ENCODE measurements around the gene OPRL1. TPM values are rescaled to one million over a fixed set of nuclear protein-coding genes. Genes with fewer than 3 reads are reported as not detected.
A peak's percentile ranks its signal among the peaks of the same experiment; 100 is the strongest.

The OPRL1 gene
- total and polyA plus RNA-seq, 2 of the 8 experiments (the other 6 are each of a cell fraction or from before 2014, with no cell fraction given), result 0.63 to 0.98 TPM

DNA sequence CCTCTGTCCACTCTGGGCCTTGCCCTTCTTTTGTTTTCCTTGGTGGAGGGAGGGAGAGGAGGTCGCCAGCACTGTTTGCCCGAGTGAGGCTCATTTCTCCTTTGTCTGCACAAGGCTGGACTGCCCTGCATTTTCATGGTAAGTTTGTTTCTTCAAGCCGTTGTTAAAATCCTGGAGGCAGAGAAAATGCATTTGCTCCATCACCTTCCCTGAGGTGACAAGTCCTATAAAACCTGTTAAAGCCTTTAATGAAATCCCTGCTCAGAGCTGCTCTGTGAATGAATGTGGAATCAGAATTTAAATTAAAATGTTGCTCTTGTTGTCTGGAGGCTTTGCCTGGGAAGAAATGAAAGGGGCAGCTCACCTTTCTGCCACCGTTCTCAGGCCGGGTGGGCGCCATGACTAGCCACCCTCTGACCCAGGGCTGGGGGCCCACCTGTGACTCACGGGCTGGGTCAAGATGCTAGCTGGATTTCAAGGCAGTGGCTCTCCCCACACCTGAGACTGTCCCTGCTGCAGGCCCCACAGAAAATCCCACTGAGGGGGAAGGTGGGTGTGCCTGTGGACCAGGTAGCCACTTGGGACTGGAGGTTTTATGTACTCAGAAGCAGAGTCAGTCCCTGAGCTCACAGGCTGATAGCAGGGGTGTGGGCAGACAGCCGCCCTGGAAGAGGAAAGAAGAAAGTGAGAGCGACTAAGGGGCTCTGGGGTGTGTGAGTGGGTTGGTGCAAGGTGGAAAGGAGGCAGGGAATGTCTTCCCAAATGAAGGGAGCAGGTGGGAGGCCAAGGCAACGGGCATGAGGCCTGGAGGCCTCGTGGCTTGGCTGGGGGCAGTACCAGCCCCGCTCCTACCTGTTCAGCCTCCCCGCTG lies 60.4 kb downstream of the OPRL1 start:
- Histone ChIP-seq H2BK12ac (ENCODE audit: low read depth, low read length) (no peak overlapping the region), H4K20me1 (replicated peaks in 1 of 2; ENCODE audit: control insufficient read depth in 1 of 2, insufficient read depth in 2 of 2, low read length in 2 of 2) (no peaks in the 10 kb centered on the region), H2BK5ac (ENCODE audit: low read depth, low read length) (no peak overlapping the region; the same call in 1 of the 2 replicates), H2BK20ac (ENCODE audit: low read length) (no peak overlapping the region), H3K9ac (replicated peaks in 1 of 4; ENCODE audit: extremely low read depth in 1 of 4, low read depth in 3 of 4, low read length in 3 of 4) (no peak overlapping the region), H3K56ac (replicated peaks; ENCODE audit: insufficient read length, low read depth, low read length) (no peak overlapping the region), H3K27ac (ENCODE audit: low read depth, low read length) (no peak overlapping the region), H3K23me2 (ENCODE audit: low read depth, low read length) (no peaks in the 10 kb centered on the region), H2BK15ac (ENCODE audit: low read length) (no peak overlapping the region), H3K36me3 (ENCODE audit: control insufficient read depth in 2 of 4, insufficient read depth in 4 of 4, low read length in 3 of 4) (no peaks in the 10 kb centered on the region), H3K4me1 (replicated peaks in 1 of 4; ENCODE audit: control insufficient read depth in 3 of 4, insufficient read depth in 4 of 4, low read length in 3 of 4) (peaks cover 0 to 9% (median 5%) of the 10 kb centered on the region in 4 experiments; a peak in 5 of 7 replicates), H4K5ac (ENCODE audit: insufficient read length, low read depth, low read length) (no peak overlapping the region), H3K4me2 (ENCODE audit: insufficient read depth in 1 of 2, low read depth in 2 of 2, low read length in 2 of 2) (no peak overlapping the region), H2BK120ac (replicated peaks; ENCODE audit: low read depth, low read length) (no peak overlapping the region), H3K79me2 (ENCODE audit: control insufficient read depth in 1 of 2, insufficient read depth in 2 of 2, low read length in 2 of 2) (no peaks in the 10 kb centered on the region), H3K27me3 (replicated peaks in 1 of 4; ENCODE audit: control insufficient read depth in 3 of 4, extremely low read depth in 1 of 4, insufficient read depth in 3 of 4, low read length in 3 of 4) (no peaks in the 10 kb centered on the region), H4K91ac (replicated peaks; ENCODE audit: insufficient read length, low read length) (no peak overlapping the region), H2AK5ac (ENCODE audit: low read depth, low read length) (no peak overlapping the region), H3K23ac (ENCODE audit: insufficient read length) (no peak overlapping the region), H3K18ac (ENCODE audit: extremely low read depth, low read length) (no peak overlapping the region; the same call in 1 of the 2 replicates), H3K79me1 (ENCODE audit: low read depth, low read length) (no peaks in the 10 kb centered on the region), H2AFZ (ENCODE audit: low read length) (no peak overlapping the region), H3K4me3 (ENCODE audit: extremely low read depth in 1 of 4, insufficient read depth in 2 of 4, low read depth in 3 of 4, low read length in 4 of 4) (no peak overlapping the region), H4K8ac (ENCODE audit: extremely low read depth, insufficient read depth, low read length) (no peak overlapping the region; the same call in 1 of the 2 replicates), H3K4ac (replicated peaks; ENCODE audit: insufficient read length, low read depth, low read length) (no peak overlapping the region), H3K14ac (ENCODE audit: insufficient read length) (no peak overlapping the region), H3K9me3 (ENCODE audit: insufficient read depth in 2 of 2, low read depth in 1 of 2, low read length in 1 of 2) (peaks cover 13 to 14% of the 10 kb centered on the region in 2 experiments)
- POLR2A ChIA-PET (ENCODE audit: partially characterized antibody), result interaction anchor here (2.2 kb wide), 1 partner anchor 16 kb away, joined by 5 read pairs; no protein-coding TSS in a partner anchor
- peak in 1 of 2 experiments; percentile 43 for DNase-seq (ENCODE audit: low read depth in 1 of 2, low spot score in 2 of 2)
- FAIRE-seq, result no peak
- CTCF ChIA-PET (ENCODE audit: partially characterized antibody), result interaction anchor here (0.8 to 2.2 kb wide), 8 partner anchors 10 to 101 kb away, joined by 3 to 11 read pairs (median 4); no protein-coding TSS in a partner anchor
- 88% methylated on average over 13 of the region's 13 CpGs; no CpG with 5 or more reads in 1 of the 2 experiments for WGBS, 2 experiments (ENCODE audit: extremely low coverage in 1 of 2, insufficient coverage in 1 of 2, insufficient read length in 1 of 2, insufficient replicate concordance in 2 of 2, low coverage in 1 of 2, low lambda C conversion rate in 2 of 2, missing lambda C conversion rate in 1 of 2)
- no peak for TF ChIP-seq BCL11A (IDR thresholded peaks at IDR 0.05; ENCODE audit: low read depth in 2 of 2, low read length in 2 of 2)
- no peak for TF ChIP-seq EZH2 (IDR thresholded peaks at IDR 0.05; ENCODE audit: low read depth, low read length, severe bottlenecking)
- no peak for TF ChIP-seq SIRT6 (IDR thresholded peaks at IDR 0.05; ENCODE audit: low read length)
- TF ChIP-seq, protein P1, sequence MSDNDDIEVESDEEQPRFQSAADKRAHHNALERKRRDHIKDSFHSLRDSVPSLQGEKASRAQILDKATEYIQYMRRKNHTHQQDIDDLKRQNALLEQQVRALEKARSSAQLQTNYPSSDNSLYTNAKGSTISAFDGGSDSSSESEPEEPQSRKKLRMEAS (IDR thresholded peaks at IDR 0.05), result no peak
- TF ChIP-seq CTBP2 (IDR thresholded peaks at IDR 0.05; ENCODE audit: borderline replicate concordance, insufficient read depth, insufficient read length, low read length), result no peak
- TF ChIP-seq BRCA1 (IDR thresholded peaks at IDR 0.05; ENCODE audit: low read depth, low read length), result no peak
- TF ChIP-seq, protein P2, sequence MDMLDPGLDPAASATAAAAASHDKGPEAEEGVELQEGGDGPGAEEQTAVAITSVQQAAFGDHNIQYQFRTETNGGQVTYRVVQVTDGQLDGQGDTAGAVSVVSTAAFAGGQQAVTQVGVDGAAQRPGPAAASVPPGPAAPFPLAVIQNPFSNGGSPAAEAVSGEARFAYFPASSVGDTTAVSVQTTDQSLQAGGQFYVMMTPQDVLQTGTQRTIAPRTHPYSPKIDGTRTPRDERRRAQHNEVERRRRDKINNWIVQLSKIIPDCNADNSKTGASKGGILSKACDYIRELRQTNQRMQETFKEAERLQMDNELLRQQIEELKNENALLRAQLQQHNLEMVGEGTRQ (IDR thresholded peaks at IDR 0.05; ENCODE audit: low read length), result no peak
- no peak for TF ChIP-seq EGR1 (IDR thresholded peaks at IDR 0.05; ENCODE audit: borderline replicate concordance, low read depth, low read length)
- no peak for TF ChIP-seq SIX5 (IDR thresholded peaks at IDR 0.05; ENCODE audit: low read depth, low read length)
- TF ChIP-seq CREB1 (IDR thresholded peaks at IDR 0.05), result no peak
- no peak for TF ChIP-seq JUND (IDR thresholded peaks at IDR 0.05; ENCODE audit: low read length)
